SK-N-SH treated with all-trans-retinoic acid at 6 μM for 48 hours (cell line): ENCODE data around the gene LRFN2.

Experiments used
- ARNTL ChIP-seq: fragments of 450-650 bp; formaldehyde crosslinking; IDR thresholded peaks from 2 replicates; pipeline ENCODE4 v1.5.0; 2020; ENCODE audit warnings: low read depth, mild to moderate bottlenecking, moderate library complexity, borderline replicate concordance
- CSRNP3 ChIP-seq: fragments of 250-450 bp; sonication (Bioruptor Pico); IDR thresholded peaks from 2 replicates; pipeline ENCODE4 v1.5.1; 2021; ENCODE audit warnings: mild to moderate bottlenecking, moderate library complexity
- ESRRG ChIP-seq: fragments of 250-450 bp; sonication (Bioruptor Pico); IDR thresholded peaks from 2 replicates; pipeline ENCODE4 v1.6.1; 2021; ENCODE audit warnings: mild to moderate bottlenecking
- ISL1 ChIP-seq: fragments of 250-450 bp; sonication (Bioruptor Pico); IDR thresholded peaks from 2 replicates; pipeline ENCODE4 v2.1.2; 2022; ENCODE audit warnings: mild to moderate bottlenecking, moderate library complexity
- PATZ1 ChIP-seq: fragments of 250-450 bp; sonication (Bioruptor Pico); IDR thresholded peaks from 2 replicates; pipeline ENCODE4 v1.8.0; 2020; ENCODE audit warnings: mild to moderate bottlenecking, moderate library complexity, borderline replicate concordance
- POU6F1 ChIP-seq: fragments of 250-450 bp; sonication (Bioruptor Pico); IDR thresholded peaks from 2 replicates; pipeline ENCODE4 v1.8.0; 2021; ENCODE audit warnings: low read depth, mild to moderate bottlenecking, moderate library complexity, borderline replicate concordance
- PPARA ChIP-seq: fragments of 250-450 bp; sonication (Bioruptor Pico); IDR thresholded peaks from 2 replicates; pipeline ENCODE4 v1.5.0; 2020; ENCODE audit warnings: mild to moderate bottlenecking, borderline replicate concordance
- RARB ChIP-seq: fragments of 250-450 bp; sonication (Bioruptor Pico); IDR thresholded peaks from 2 replicates; pipeline ENCODE4 v1.8.0; 2021; ENCODE audit warnings: mild to moderate bottlenecking, moderate library complexity
- SNAI2 ChIP-seq: fragments of 250-450 bp; sonication (Bioruptor Pico); IDR thresholded peaks from 2 replicates; pipeline ENCODE4 v1.5.0; 2020; ENCODE audit warnings: mild to moderate bottlenecking, moderate library complexity
- TSHZ2 ChIP-seq: fragments of 250-450 bp; sonication (Bioruptor Pico); IDR thresholded peaks from 2 replicates; pipeline ENCODE4 v1.5.0; 2020; ENCODE audit warnings: mild to moderate bottlenecking, moderate library complexity
- ZC3H10 ChIP-seq: fragments of 250-450 bp; sonication (Bioruptor Pico); IDR thresholded peaks from 2 replicates; pipeline ENCODE4 v1.5.1; 2021; ENCODE audit warnings: mild to moderate bottlenecking, moderate library complexity
- ZFP3 ChIP-seq: fragments of 250-450 bp; sonication (Bioruptor Pico); IDR thresholded peaks from 2 replicates; pipeline ENCODE4 v1.5.0; 2020; ENCODE audit warnings: mild to moderate bottlenecking, moderate library complexity
- ZFP30 ChIP-seq: fragments of 450-650 bp; formaldehyde crosslinking; IDR thresholded peaks from 2 replicates; pipeline ENCODE4 v1.5.0; 2022; ENCODE audit warnings: mild to moderate bottlenecking, moderate library complexity
- ZNF565 ChIP-seq: fragments of 450-650 bp; formaldehyde crosslinking; conservative IDR thresholded peaks from 2 replicates; pipeline ENCODE4 v1.5.0; 2020; ENCODE audit warnings: low read depth, mild to moderate bottlenecking, moderate library complexity

GRCh38 chr6:40413239-40413638, 173.9 kb downstream of the LRFN2 start:
- TF ChIP-seq RARB (CRISPR knock-in tag), result no peak
- no peak for TF ChIP-seq PPARA
- TF ChIP-seq ZFP30 (CRISPR knock-in tag), result no peak
- TF ChIP-seq PATZ1, result no peak
- no peak for TF ChIP-seq CSRNP3 (CRISPR knock-in tag)
- TF ChIP-seq ZC3H10 (CRISPR knock-in tag), result no peak
- TF ChIP-seq TSHZ2 (CRISPR knock-in tag), result no peak
- TF ChIP-seq SNAI2, result no peak
- TF ChIP-seq ARNTL (CRISPR knock-in tag), result no peak
- TF ChIP-seq ESRRG (CRISPR knock-in tag), result no peak
- TF ChIP-seq ZNF565 (CRISPR knock-in tag), result no peak
- TF ChIP-seq ZFP3, result no peak
- TF ChIP-seq ISL1 (CRISPR knock-in tag), result no peak
- TF ChIP-seq POU6F1 (CRISPR knock-in tag), result no peak
